Kidney (tissue), 14 donors: ENCODE measurements around the gene KATNB1. TPM values are rescaled to one million over a fixed set of nuclear protein-coding genes. Genes with fewer than 3 reads are reported as not detected.

ENCODE experiments used
- DNase-seq, 5 donors: peaks; one replicate each; pipeline ENCODE4 v3.0.0-alpha.2; 2013 to 2020
- FAIRE-seq: peaks from 2 replicates; lab custom pipeline; 2012; peaks lifted over from hg19 to GRCh38; lab: Jason Lieb, UNC
- H3K27ac ChIP-seq, 2 donors: one replicate each; pipeline ENCODE4 v1.7.0; 2013; ENCODE audit warnings: low read depth in 2 of 2, low read length in 2 of 2, inconsistent platforms in 1 of 2
- H3K27me3 ChIP-seq: one replicate; pipeline ENCODE4 v1.7.1; 2013; ENCODE audit warnings: low read length, inconsistent platforms; ENCODE audit not compliant: control insufficient read depth, insufficient read depth
- H3K36me3 ChIP-seq, 3 donors: one replicate each; pipeline versions ENCODE4 v1.7.0 to v1.7.1; 2013; ENCODE audit warnings: low read length in 3 of 3, control low read depth in 1 of 3, inconsistent platforms in 1 of 3; ENCODE audit not compliant: insufficient read depth in 3 of 3, control insufficient read depth in 2 of 3
- H3K4me1 ChIP-seq, 3 donors: one replicate each; pipeline versions ENCODE4 v1.7.0 to v1.7.1; 2013; ENCODE audit warnings: low read length in 3 of 3, inconsistent platforms in 1 of 3, low read depth in 1 of 3; ENCODE audit not compliant: control insufficient read depth in 2 of 3, insufficient read depth in 2 of 3
- H3K4me3 ChIP-seq, 3 donors: one replicate each; pipeline versions ENCODE4 v1.7.0 to v1.8.1; 2013; ENCODE audit warnings: low read length in 3 of 3, control low read depth in 1 of 3, inconsistent platforms in 1 of 3
- H3K9ac ChIP-seq, 3 donors: one replicate each; pipeline versions ENCODE4 v1.7.0 to v1.7.1; 2013; ENCODE audit warnings: low read length in 3 of 3, control low read depth in 1 of 3, inconsistent platforms in 1 of 3
- H3K9me3 ChIP-seq, 3 donors: one replicate each; pipeline versions ENCODE4 v1.7.0 to v1.7.1; 2013; ENCODE audit warnings: low read length in 3 of 3, control low read depth in 1 of 3, inconsistent platforms in 1 of 3; ENCODE audit not compliant: control insufficient read depth in 2 of 3, insufficient read depth in 1 of 3
- CTCF ChIP-seq: IDR thresholded peaks from 3 replicates; pipeline ENCODE4 v1.5.1; 2012; ENCODE audit warnings: mild to moderate bottlenecking, moderate library complexity, borderline replicate concordance; ENCODE audit not compliant: insufficient read depth; ENCODE audit errors: extremely low read depth
- intact Hi-C: fragments of 100-400 bp; cut with DNase I; formaldehyde crosslinking; loops from one replicate; pipeline ENCODE4 v1.11.1; 2022
- polyA plus RNA-seq: library from polyadenylated mRNA; stranded (reverse); fragments of 350-450 nt; fragmentation: Illumina TruSeq; extraction: RNeasy Lipid Tissue Mini Kit (QIAGEN cat#74804); gene quantifications from one replicate; pipeline ENCODE4 v1.2.3, GENCODE V29; 2014; ENCODE audit warnings: low read depth, low replicate concordance; ENCODE audit not compliant: insufficient read depth
- total RNA-seq: library from RNA; stranded (reverse); fragmentation: NEBNext Ultra II Directional; extraction: Animal tissue kit (Norgen Biotek cat#: 25700); gene quantifications from one replicate; pipeline ENCODE4 v1.2.1, GENCODE V29; 2021
- donor health status: control.
- donor health status: control.
- donor health status: control.
- donor health status: control.
- donor health status: control.
- donor health status: DM: yes; HTN: yes; CAD: no.
- donor health status: Normal renal cell carcinoma (clear cell type).

KATNB1 gene
- total and polyA plus RNA-seq, 2 donors from 2014 or later, result 13.9 to 14.5 TPM

- peaks cover 0 to 6% (median 0%) of the 10 kb centered on the region in 3 donors for H3K36me3 ChIP-seq
- no peak for FAIRE-seq
- H3K4me3 ChIP-seq, result peak overlapping the region in 2 of 3 donors; percentile 43 to 84
- intact Hi-C loops, result no loop called here
- H3K4me1 ChIP-seq, result peaks cover 8 to 67% (median 42%) of the 10 kb centered on the region in 3 donors
- no peaks in the 10 kb centered on the region for H3K27me3 ChIP-seq
- H3K27ac ChIP-seq, result peak overlapping the region; percentile 95 to 97
- no peaks in the 10 kb centered on the region for H3K9me3 ChIP-seq
- peak overlapping the region in 1 of 3 donors; percentile 26 for H3K9ac ChIP-seq
- TF ChIP-seq CTCF, result no peak
- DNase-seq, result peak in 1 of 5 donors; percentile 47
Observed at GRCh38 chr16:57799600-57800199, 64.1 kb downstream of the KATNB1 start.

GRCh38 chr16:57800200-57801097 lies 64.9 kb downstream of the KATNB1 start:
- Histone ChIP-seq H3K27ac (peak overlapping the region; percentile 95 to 97), H3K4me1 (peaks cover 8 to 63% (median 40%) of the 10 kb centered on the region in 3 donors), H3K27me3 (no peaks in the 10 kb centered on the region), H3K4me3 (peak overlapping the region in 2 of 3 donors; percentile 43 to 84), H3K9me3 (no peaks in the 10 kb centered on the region), H3K36me3 (peaks cover 0 to 6% (median 0%) of the 10 kb centered on the region in 3 donors), H3K9ac (peak overlapping the region in 2 of 3 donors; percentile 75 to 93)
- peak in 1 of 5 donors; percentile 66 for DNase-seq
- no peak for FAIRE-seq
- intact Hi-C loops, result no loop called here
- TF ChIP-seq CTCF, result no peak

- intact Hi-C loops, result no loop called here
- Histone ChIP-seq H3K27me3 (no peaks in the 10 kb centered on the region), H3K9me3 (no peaks in the 10 kb centered on the region), H3K36me3 (peaks cover 0 to 6% (median 0%) of the 10 kb centered on the region in 3 donors), H3K4me1 (peaks cover 8 to 58% (median 36%) of the 10 kb centered on the region in 3 donors), H3K27ac (peak overlapping the region; percentile 95 to 97), H3K9ac (peak overlapping the region; percentile 31 to 93 (median 90)), H3K4me3 (peak overlapping the region; percentile 43 to 84 (median 60))
- FAIRE-seq (no peak), DNase-seq (peak in 2 of 5 donors; percentile 44 to 56)
- TF ChIP-seq CTCF, result no peak
Observed at GRCh38 chr16:57801098-57801808, 65.7 kb downstream of the KATNB1 start.
